Measurements from ENCODE around the gene SELP. TPM values are rescaled to one million over a fixed set of nuclear protein-coding genes. Genes with fewer than 3 reads are reported as not detected.

SELP gene
- total RNA-seq, 1 donor from 2014 or later, result 7.9 TPM

- DNase-seq (ENCODE audit: low spot score), result no peak
Measured at GRCh38 chr1:169620565-169620964, 9.4 kb downstream of the SELP start.

- no peak for DNase-seq (ENCODE audit: low spot score)
Measured at GRCh38 chr1:169618367-169618766, 11.6 kb downstream of the SELP start.

GRCh38 chr1:169615803-169616202 is 14.1 kb downstream of the SELP start:
- DNase-seq (ENCODE audit: low spot score), result peak; percentile 19

GRCh38 chr1:169610858-169611257 is 19.1 kb downstream of the SELP start:
- DNase-seq (ENCODE audit: low spot score), result no peak

- DNase-seq (ENCODE audit: low spot score), result peak; percentile 38
Measured at GRCh38 chr1:169610108-169610507, 19.8 kb downstream of the SELP start.

GRCh38 chr1:169608226-169608625 is 21.7 kb downstream of the SELP start:
- DNase-seq (ENCODE audit: low spot score), result no peak

- no peak for DNase-seq (ENCODE audit: low spot score)
Measured at GRCh38 chr1:169604781-169605560, 25.0 kb downstream of the SELP start.

- peak; percentile 45 for DNase-seq (ENCODE audit: low spot score)
Measured at GRCh38 chr1:169601096-169601881, 28.6 kb downstream of the SELP start.

GRCh38 chr1:169595764-169596711 is 33.9 kb downstream of the SELP start:
- DNase-seq (ENCODE audit: low spot score), result peak; percentile 54

GRCh38 chr1:169594391-169594790 is 35.5 kb downstream of the SELP start:
- DNase-seq (ENCODE audit: low spot score), result no peak

GRCh38 chr1:169590932-169591331 is 39.0 kb downstream of the SELP start:
- DNase-seq (ENCODE audit: low spot score), result no peak

- no peak for DNase-seq (ENCODE audit: low spot score)
Measured at GRCh38 chr1:169588785-169589485, 41.0 kb downstream of the SELP start.

- DNase-seq (ENCODE audit: low spot score), result no peak
Measured at GRCh38 chr1:169588112-169588511, 41.8 kb downstream of the SELP start.

GRCh38 chr1:169586395-169587255 is 43.3 kb downstream of the SELP start, which contains the start of gene F5:
F5 (minus strand) TSS chr1:169586481; CDS start chr1:169586386, 95 bp downstream.
- peak; percentile 68 for DNase-seq (ENCODE audit: low spot score)

GRCh38 chr1:169586067-169586394 is 43.9 kb downstream of the SELP start:
- no peak for DNase-seq (ENCODE audit: low spot score)

GRCh38 chr1:169585181-169585580 is 44.7 kb downstream of the SELP start:
- no peak for DNase-seq (ENCODE audit: low spot score)

- DNase-seq (ENCODE audit: low spot score), result peak; percentile 38
Measured at GRCh38 chr1:169584483-169585144, 45.3 kb downstream of the SELP start.

- DNase-seq (ENCODE audit: low spot score), result no peak
Measured at GRCh38 chr1:169577981-169578738, 51.8 kb downstream of the SELP start.

- no peak for DNase-seq (ENCODE audit: low spot score)
Measured at GRCh38 chr1:169576935-169577331, 53.0 kb downstream of the SELP start.

Measured in umbilical cord (tissue), 2 donors.